HEK293 (cell line): ENCODE data around the gene FOXO6.

Experiments
- HOXA7 ChIP-seq: sonication (generic); formaldehyde crosslinking; IDR thresholded peaks from 2 replicates; pipeline ENCODE4 v1.8.1; 2022; ENCODE audit warnings: missing genetic modification reagents, borderline replicate concordance
- ZNF23 ChIP-seq: fragments of 450-650 bp; formaldehyde crosslinking; IDR thresholded peaks from 2 replicates; pipeline ENCODE4 v1.5.1; 2016; ENCODE audit warnings: missing biosample characterization, missing genetic modification characterization, borderline replicate concordance
- ZNF24 ChIP-seq: fragments of 450-650 bp; formaldehyde crosslinking; IDR thresholded peaks from 2 replicates; pipeline ENCODE4 v1.5.1; 2016; ENCODE audit warnings: missing biosample characterization, missing genetic modification characterization
- ZNF324 ChIP-seq: fragments of 450-650 bp; formaldehyde crosslinking; IDR thresholded peaks from 2 replicates; pipeline ENCODE4 v1.5.1; 2016; ENCODE audit warnings: missing biosample characterization, missing genetic modification characterization
- ZNF37A ChIP-seq: fragments of 450-650 bp; IDR thresholded peaks from 2 replicates; pipeline ENCODE4 v1.5.1; 2018; ENCODE audit warnings: missing biosample characterization, missing genetic modification characterization
- ZNF501 ChIP-seq: fragments of 450-650 bp; formaldehyde crosslinking; IDR thresholded peaks from 2 replicates; pipeline ENCODE4 v1.5.1; 2016; ENCODE audit warnings: missing biosample characterization, missing genetic modification characterization
- ZNF610 ChIP-seq: fragments of 450-650 bp; formaldehyde crosslinking; IDR thresholded peaks from 2 replicates; pipeline ENCODE4 v1.5.1; 2016; ENCODE audit warnings: missing biosample characterization, missing genetic modification characterization, borderline replicate concordance
- TF ChIP-seq, protein P1 (sequence below): fragments of 450-650 bp; formaldehyde crosslinking; IDR thresholded peaks from 2 replicates; pipeline ENCODE4 v1.5.1; 2016; ENCODE audit warnings: missing biosample characterization, missing genetic modification characterization
- TF ChIP-seq, protein P2 (sequence below): fragments of 450-650 bp; IDR thresholded peaks from 2 replicates; pipeline ENCODE4 v1.5.1; 2018; ENCODE audit warnings: missing biosample characterization, mild to moderate bottlenecking, missing genetic modification characterization

GRCh38 chr1:41382480-41383090 is 21.4 kb downstream of the FOXO6 start:
- TF ChIP-seq ZNF501 (tag by site-specific recombination) (no peak), ZNF610 (tag by site-specific recombination) (no peak), ZNF324 (tag by site-specific recombination) (no peak), HOXA7 (CRISPR knock-in tag) (no peak), ZNF24 (no peak), ZNF37A (no peak), ZNF23 (tag by site-specific recombination) (no peak)
- TF ChIP-seq, protein P1, sequence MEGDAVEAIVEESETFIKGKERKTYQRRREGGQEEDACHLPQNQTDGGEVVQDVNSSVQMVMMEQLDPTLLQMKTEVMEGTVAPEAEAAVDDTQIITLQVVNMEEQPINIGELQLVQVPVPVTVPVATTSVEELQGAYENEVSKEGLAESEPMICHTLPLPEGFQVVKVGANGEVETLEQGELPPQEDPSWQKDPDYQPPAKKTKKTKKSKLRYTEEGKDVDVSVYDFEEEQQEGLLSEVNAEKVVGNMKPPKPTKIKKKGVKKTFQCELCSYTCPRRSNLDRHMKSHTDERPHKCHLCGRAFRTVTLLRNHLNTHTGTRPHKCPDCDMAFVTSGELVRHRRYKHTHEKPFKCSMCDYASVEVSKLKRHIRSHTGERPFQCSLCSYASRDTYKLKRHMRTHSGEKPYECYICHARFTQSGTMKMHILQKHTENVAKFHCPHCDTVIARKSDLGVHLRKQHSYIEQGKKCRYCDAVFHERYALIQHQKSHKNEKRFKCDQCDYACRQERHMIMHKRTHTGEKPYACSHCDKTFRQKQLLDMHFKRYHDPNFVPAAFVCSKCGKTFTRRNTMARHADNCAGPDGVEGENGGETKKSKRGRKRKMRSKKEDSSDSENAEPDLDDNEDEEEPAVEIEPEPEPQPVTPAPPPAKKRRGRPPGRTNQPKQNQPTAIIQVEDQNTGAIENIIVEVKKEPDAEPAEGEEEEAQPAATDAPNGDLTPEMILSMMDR = no peak
- TF ChIP-seq, protein P2, sequence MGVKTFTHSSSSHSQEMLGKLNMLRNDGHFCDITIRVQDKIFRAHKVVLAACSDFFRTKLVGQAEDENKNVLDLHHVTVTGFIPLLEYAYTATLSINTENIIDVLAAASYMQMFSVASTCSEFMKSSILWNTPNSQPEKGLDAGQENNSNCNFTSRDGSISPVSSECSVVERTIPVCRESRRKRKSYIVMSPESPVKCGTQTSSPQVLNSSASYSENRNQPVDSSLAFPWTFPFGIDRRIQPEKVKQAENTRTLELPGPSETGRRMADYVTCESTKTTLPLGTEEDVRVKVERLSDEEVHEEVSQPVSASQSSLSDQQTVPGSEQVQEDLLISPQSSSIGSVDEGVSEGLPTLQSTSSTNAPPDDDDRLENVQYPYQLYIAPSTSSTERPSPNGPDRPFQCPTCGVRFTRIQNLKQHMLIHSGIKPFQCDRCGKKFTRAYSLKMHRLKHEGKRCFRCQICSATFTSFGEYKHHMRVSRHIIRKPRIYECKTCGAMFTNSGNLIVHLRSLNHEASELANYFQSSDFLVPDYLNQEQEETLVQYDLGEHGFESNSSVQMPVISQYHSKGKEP = no peak
